DMS 273 treated with DMSO at 0.1 percent for 48 hours (cell line): ENCODE measurements around the gene CLCNKA.
"Not testable (repeated sequence)": the region's sequence is repeated elsewhere in the genome, so short reads cannot be mapped to it uniquely, and the experiment has no call there.

Experiments
- DNase-seq: peaks from one replicate; lab custom pipeline; 2025; lab: John Stamatoyannopoulos, UW

The CLCNKA gene

DNA sequence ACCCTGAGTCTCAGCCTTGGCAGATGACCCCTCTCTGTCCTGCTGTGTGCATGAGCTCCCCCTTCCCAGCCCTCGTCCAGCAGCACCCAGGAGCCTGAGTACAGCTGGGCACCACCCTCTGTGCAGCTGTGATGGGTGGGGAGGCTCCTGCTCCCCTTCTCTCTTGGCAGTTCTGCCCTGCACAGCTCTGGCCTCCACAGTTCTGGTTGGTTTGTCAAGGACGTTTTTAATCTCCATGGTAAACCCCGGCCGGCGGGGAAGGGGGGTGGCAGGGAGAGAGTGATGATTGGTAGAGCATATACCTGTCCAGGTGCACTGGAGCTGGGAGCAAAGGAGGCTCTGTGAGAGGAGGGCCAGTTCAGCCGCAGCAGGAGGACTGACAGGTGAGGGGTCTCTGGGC is at the start of gene CLCNKA:
Gene CLCNKA, plus strand, starts transcription at position 356 of the 400 bp plus-strand sequence. CDS start 584 bp downstream, outside the sequence.
- no peak for DNase-seq

- no peak for DNase-seq
Measured at GRCh38 chr1:15972409-15972808, 49.4 kb upstream of the CLCNKA start.

GRCh38 chr1:15973772-15974171 is 48.1 kb upstream of the CLCNKA start:
- no peak for DNase-seq

DNA sequence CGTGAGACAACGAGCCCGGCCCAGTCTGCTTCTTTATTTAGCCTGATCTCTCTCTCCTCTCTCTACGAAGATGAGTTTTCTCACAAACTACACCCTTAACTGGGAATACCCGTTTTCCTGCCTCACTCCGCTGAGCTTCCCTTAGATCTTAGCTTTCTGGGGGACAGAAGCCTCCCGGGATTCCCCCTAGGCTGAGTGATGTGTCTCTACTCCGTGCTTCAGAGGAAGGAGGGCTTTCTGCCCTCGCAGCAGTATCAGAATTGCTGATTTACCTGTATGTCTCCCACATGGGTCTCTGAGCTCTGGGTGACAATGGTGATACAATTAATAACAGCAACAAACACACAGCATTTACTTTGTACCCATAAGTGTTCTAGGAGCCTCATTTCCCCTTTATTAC is 47.0 kb upstream of the CLCNKA start:
- no peak for DNase-seq

GRCh38 chr1:15975358-15975804 is 46.5 kb upstream of the CLCNKA start:
- DNase-seq: peak; percentile 17

- DNase-seq: peak; percentile 83
Measured at GRCh38 chr1:15975805-15976680, 45.8 kb upstream of the CLCNKA start, which contains the start of gene ZBTB17. Gene ZBTB17 (minus strand): TSS chr1:15976101. CDS start chr1:15948495, 27,606 bp downstream.

DNA sequence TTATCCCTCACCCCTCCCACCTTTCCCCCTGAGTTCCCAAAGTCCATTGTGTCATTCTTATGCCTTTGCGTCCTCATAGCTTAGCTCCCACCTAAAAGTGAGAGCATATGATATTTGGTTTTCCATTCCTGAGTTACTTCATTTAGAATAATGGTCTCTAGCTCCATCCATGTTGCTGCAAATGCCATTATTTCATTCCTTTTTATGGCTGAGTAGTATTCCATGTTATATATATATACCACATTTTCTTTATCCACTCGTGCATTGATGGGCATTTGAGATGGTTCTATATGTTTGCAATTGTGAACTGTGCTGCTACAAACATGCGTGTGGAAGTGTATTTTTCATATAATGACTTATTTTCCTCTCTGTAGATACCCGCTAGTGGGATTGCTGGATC is 43.9 kb upstream of the CLCNKA start:
- not testable (repeated sequence) for DNase-seq

GRCh38 chr1:15981679-15982078 is 40.2 kb upstream of the CLCNKA start:
- DNase-seq: no peak

- no peak for DNase-seq
Measured at GRCh38 chr1:15983275-15983674, 38.6 kb upstream of the CLCNKA start.

- DNase-seq: no peak
Measured at GRCh38 chr1:15985611-15986297, 36.1 kb upstream of the CLCNKA start.

GRCh38 chr1:15988856-15989736 is 32.7 kb upstream of the CLCNKA start:
- no peak for DNase-seq

- DNase-seq: no peak
Measured at GRCh38 chr1:15989776-15990175, 32.1 kb upstream of the CLCNKA start.

- no peak for DNase-seq
Measured at GRCh38 chr1:15991427-15992186, 30.2 kb upstream of the CLCNKA start.

- DNase-seq: no peak
Measured at GRCh38 chr1:15992187-15992553, 29.7 kb upstream of the CLCNKA start.

DNA sequence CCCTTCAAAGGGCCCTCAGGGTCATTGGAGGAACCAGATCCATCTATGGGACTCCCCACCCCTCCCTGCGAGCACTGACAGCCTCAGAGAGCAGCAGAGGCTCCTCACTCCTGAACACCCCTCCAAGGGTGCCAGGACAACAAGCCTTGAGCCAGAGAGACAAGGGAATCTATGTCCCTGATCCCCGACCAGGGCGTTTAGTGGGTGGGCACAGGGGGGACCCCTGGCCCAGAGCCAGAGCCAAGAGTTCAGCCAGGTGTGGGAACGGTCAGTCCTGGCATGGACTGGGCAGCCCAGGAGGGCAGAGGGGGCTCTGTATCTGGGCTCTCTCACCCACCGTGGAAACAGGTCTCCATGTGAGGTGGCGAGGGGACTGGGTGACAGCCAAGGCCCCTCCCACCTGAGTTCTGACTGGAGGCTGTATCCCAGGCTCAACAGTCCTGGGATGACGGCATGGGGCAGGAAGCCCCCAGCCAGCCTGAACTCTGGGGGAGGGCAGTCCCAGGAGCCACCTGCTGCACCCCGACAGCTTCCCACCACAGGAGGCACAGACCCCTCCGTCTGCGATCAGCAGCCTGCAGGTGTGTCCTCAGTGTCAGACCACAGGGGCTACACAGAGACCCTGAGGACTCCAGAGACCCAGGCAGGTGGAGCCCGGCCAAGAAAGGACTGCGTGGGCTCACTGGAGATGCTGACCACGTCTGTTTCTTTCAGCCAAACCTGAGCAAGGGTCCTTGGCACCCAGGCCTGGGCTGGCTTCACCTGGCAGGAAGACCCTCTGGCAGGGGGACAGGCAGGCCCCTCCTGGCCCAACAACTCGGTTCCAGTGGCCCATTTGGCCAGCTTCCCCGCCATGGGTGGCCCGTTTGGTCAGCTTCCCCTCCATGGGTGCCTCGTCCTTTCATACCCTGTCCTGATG is 29.0 kb upstream of the CLCNKA start:
- no peak for DNase-seq

- no peak for DNase-seq
Measured at GRCh38 chr1:15993666-15994065, 28.2 kb upstream of the CLCNKA start.

DNA sequence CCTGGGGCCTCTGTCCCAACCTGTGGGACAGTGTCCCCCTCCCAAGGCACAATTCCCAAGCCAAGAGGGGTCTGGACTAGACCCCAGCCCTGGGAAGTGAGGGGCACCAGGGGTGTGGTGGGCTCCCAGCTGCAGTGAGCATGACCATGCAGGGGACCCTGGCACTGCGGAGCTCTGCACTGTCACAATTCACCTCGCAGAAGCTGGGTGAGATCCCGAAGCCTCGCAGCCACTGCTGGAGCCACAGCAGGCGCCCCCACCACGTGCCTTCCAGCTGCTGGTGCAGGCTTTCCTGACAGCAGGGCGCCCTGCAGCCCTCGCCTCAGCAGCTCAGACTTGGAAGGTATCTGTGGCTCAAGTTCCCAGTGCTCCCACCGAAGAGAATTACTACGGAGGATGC is 27.8 kb upstream of the CLCNKA start:
- no peak for DNase-seq

DNA sequence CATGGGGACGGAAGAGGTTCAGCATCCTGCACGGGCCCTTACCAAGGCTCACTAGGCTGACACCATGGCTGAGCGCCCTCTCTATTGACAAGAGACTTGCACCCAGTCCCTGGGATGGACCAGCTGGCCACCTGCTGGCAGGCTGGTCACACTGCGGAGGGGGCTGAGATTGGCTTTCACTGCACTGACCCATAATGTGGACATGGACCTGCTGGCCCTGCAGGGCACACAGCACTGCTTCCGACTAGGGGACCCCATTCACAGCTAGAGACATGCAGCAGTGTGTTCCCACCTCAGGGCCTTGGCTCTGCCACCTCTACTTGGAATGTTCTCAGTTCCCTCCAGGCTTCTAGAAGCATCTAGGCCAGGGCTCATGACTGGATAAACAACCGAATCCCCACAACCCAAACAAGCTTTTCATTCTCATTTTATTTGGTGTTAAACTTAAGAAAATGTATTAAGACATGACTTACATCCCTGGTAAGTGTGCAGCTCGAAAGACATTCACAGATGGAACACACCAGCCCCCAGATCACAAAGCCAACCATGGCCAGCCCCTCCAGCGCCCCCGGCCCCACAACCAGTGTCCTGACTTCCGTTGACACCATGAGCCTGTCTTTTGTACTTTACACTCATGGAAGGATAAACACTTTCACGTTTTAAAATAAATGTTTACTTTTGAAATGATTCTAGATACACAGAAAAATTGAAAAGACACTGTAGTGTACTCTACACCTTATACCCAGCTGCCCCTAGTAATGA is 27.1 kb upstream of the CLCNKA start:
- no peak for DNase-seq

DNA sequence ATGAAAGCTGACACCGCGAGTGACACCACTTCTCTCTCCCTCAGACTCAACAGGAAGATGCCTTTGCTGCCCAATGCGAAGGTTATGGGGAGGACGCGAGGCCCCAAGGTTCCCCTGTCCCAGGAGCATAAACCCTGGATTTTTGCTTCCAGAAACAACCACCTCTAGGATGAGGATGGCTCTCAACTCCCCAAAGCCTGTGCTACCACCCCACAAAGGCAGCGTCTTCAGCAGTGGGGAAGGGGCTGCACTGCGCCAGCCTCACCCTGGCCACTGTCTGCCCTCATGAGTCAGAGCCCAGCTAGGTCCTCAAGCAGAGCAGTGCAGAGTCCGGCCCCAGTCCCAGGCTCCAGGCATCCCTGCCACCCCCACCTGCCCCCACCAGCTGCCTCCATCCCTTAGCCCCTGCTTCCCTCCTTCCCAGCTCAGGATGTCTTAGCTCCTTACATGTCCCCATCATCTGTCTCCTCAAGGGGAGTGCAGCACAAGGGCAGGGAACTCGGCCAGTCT is 24.7 kb upstream of the CLCNKA start:
- DNase-seq: no peak
